Measurements from ENCODE around the gene RAB7B. TPM values are rescaled to one million over a fixed set of nuclear protein-coding genes. Genes with fewer than 3 reads are reported as not detected.
A peak's percentile ranks its signal among the peaks of the same experiment; 100 is the strongest.

The RAB7B gene
- total RNA-seq, 2 donors from 2014 or later = 0.78 TPM; not detected in 1

GRCh38 chr1:206025283-206025820 is 22.2 kb upstream of the RAB7B start:
- Histone ChIP-seq H3K9me3 (no peaks in the 10 kb centered on the region), H3K36me3 (replicated peaks in 1 of 2; ENCODE audit: insufficient read depth in 1 of 2, low read depth in 2 of 2) (no peaks in the 10 kb centered on the region), H3K4me3 (no peak overlapping the region), H3K27ac (no peak overlapping the region), H3K4me1 (no peaks in the 10 kb centered on the region), H3K27me3 (no peaks in the 10 kb centered on the region)
- ATAC-seq (no peak), DNase-seq (no peak)
- no peak for TF ChIP-seq POLR2A (IDR thresholded peaks at IDR 0.05)
- WGBS, 2 donors = 73 to 75% methylated on average over 3 of the region's 3 CpGs
- intact Hi-C loops (cut with DNase I) = no loop called here

DNA sequence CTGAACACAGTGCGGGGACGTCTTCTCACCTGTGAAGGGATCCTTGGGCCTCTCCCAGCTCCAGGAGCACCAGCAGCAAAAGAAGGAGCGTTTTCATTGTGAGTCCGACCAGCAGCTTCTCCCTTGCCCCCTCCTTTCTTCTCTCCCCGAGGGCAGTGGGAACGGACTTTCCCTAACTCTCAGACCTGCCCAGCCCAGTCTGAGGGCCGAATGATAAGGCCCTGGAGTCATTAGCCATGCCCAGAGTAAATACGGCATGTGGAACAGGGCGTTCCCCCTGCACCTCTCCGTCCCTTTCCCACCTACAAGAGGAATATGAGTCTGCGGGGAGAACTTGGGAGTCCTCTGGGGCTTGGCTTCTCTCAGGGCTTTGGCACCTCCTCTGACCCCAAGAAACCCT is 20.5 kb upstream of the RAB7B start, which contains the start of gene CTSE:
TSS of gene CTSE (minus strand) at position 201 of the 400 bp plus-strand sequence. CDS start at position 97, 104 bp downstream.
- no peak within 1 kb of the TSS for H3K4me3 ChIP-seq

GRCh38 chr1:206022766-206023165 is 19.6 kb upstream of the RAB7B start:
- no peak for TF ChIP-seq POLR2A (IDR thresholded peaks at IDR 0.05)
- TF ChIP-seq, protein P1, sequence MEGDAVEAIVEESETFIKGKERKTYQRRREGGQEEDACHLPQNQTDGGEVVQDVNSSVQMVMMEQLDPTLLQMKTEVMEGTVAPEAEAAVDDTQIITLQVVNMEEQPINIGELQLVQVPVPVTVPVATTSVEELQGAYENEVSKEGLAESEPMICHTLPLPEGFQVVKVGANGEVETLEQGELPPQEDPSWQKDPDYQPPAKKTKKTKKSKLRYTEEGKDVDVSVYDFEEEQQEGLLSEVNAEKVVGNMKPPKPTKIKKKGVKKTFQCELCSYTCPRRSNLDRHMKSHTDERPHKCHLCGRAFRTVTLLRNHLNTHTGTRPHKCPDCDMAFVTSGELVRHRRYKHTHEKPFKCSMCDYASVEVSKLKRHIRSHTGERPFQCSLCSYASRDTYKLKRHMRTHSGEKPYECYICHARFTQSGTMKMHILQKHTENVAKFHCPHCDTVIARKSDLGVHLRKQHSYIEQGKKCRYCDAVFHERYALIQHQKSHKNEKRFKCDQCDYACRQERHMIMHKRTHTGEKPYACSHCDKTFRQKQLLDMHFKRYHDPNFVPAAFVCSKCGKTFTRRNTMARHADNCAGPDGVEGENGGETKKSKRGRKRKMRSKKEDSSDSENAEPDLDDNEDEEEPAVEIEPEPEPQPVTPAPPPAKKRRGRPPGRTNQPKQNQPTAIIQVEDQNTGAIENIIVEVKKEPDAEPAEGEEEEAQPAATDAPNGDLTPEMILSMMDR (IDR thresholded peaks at IDR 0.05) = no peak
- DNase-seq = peak in 1 of 4 donors; percentile 16
- Histone ChIP-seq H3K9me3 (no peaks in the 10 kb centered on the region), H3K27ac (no peak overlapping the region), H3K4me1 (no peaks in the 10 kb centered on the region), H3K36me3 (replicated peaks in 1 of 2; ENCODE audit: insufficient read depth in 1 of 2, low read depth in 2 of 2) (no peaks in the 10 kb centered on the region), H3K4me3 (no peak overlapping the region), H3K27me3 (no peaks in the 10 kb centered on the region)
- 78 to 87% methylated on average over 4 to 7 of the region's 7 CpGs for WGBS, 2 donors
- intact Hi-C loops (cut with DNase I) = no loop called here
- no peak for ATAC-seq

More for the DNA sequence above, 20.5 kb upstream of the RAB7B start, which contains the start of gene CTSE:
- no peaks in the 10 kb centered on the region for H3K27me3 ChIP-seq
- peak in 1 of 3 donors; percentile 9 for TF ChIP-seq POLR2A (IDR thresholded peaks at IDR 0.05)
- TF ChIP-seq, protein P1 (IDR thresholded peaks at IDR 0.05) = no peak
- H3K27ac ChIP-seq = no peak within 1 kb of the TSS
- peak in 1 of 4 donors; percentile 21 for DNase-seq
- intact Hi-C loops (cut with DNase I) = no loop called here
- peak; percentile 57 for ATAC-seq
- no peaks in the 10 kb centered on the region for H3K4me1 ChIP-seq
- WGBS, 2 donors = 46 to 53% methylated on average over 10 to 11 of the region's 11 CpGs
- no peaks in the 10 kb centered on the region for H3K9me3 ChIP-seq
- no peaks in the 10 kb centered on the region for H3K36me3 ChIP-seq (replicated peaks in 1 of 2; ENCODE audit: insufficient read depth in 1 of 2, low read depth in 2 of 2)

- Histone ChIP-seq H3K4me3 (no peak overlapping the region), H3K4me1 (no peaks in the 10 kb centered on the region), H3K27ac (peak overlapping the region in 1 of 4 donors; percentile 35), H3K27me3 (no peaks in the 10 kb centered on the region), H3K9me3 (no peaks in the 10 kb centered on the region), H3K36me3 (replicated peaks in 1 of 2; ENCODE audit: insufficient read depth in 1 of 2, low read depth in 2 of 2) (no peaks in the 10 kb centered on the region)
- DNase-seq (no peak), ATAC-seq (peak; percentile 61)
- intact Hi-C loops (cut with DNase I) = no loop called here
- no peak for TF ChIP-seq POLR2A (IDR thresholded peaks at IDR 0.05)
- TF ChIP-seq, protein P1 (IDR thresholded peaks at IDR 0.05) = no peak
- 74 to 77% methylated on average over 4 of the region's 4 CpGs for WGBS, 2 donors
These were observed 18.6 kb upstream of the RAB7B start for GRCh38 chr1:206021626-206022365.

DNA sequence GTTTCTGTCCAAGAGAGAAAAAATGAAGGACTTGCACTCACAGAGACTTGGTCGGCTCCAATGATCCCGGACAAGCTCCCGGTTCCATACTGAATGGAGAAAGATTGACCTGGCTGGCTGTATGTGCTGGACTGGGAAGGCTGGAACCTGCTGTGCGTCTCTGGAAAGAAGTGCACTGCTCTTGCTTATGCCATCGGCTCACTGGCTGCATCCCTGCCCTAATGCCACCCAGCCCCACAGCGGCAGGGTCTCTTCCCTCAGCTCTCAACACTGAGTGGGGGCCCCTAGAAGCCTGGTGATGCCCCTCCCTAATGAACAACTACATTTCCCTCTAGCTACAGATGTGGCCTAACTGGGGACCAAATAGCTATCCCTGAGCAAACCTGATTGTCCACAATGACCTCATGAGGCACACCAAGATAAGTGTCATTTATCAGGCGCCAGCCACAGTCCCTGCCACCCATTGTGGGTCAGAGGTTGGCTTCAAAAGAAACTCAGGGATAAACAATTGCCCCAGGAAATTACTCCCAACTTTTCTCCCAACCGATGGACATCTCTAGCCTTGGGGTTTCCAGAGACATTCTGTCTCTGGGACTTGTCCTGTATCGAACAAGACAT is 17.9 kb upstream of the RAB7B start:
- intact Hi-C loops (cut with DNase I) = no loop called here
- peak; percentile 54 for ATAC-seq
- WGBS, 2 donors = 74 to 85% methylated on average over 6 to 9 of the region's 9 CpGs
- H3K9me3 ChIP-seq = no peaks in the 10 kb centered on the region
- H3K4me3 ChIP-seq = no peak overlapping the region
- H3K27me3 ChIP-seq = no peaks in the 10 kb centered on the region
- no peaks in the 10 kb centered on the region for H3K36me3 ChIP-seq (replicated peaks in 1 of 2; ENCODE audit: insufficient read depth in 1 of 2, low read depth in 2 of 2)
- H3K4me1 ChIP-seq = no peaks in the 10 kb centered on the region
- no peak for DNase-seq
- TF ChIP-seq, protein P1 (IDR thresholded peaks at IDR 0.05) = no peak
- peak overlapping the region in 1 of 4 donors; percentile 35 for H3K27ac ChIP-seq

Data from body of pancreas (tissue), 4 donors.